ENCODE measurements around the gene FERMT1.
"Not testable (repeated sequence)": the region's sequence is repeated elsewhere in the genome, so short reads cannot be mapped to it uniquely, and the experiment has no call there.

FERMT1 gene

DNA sequence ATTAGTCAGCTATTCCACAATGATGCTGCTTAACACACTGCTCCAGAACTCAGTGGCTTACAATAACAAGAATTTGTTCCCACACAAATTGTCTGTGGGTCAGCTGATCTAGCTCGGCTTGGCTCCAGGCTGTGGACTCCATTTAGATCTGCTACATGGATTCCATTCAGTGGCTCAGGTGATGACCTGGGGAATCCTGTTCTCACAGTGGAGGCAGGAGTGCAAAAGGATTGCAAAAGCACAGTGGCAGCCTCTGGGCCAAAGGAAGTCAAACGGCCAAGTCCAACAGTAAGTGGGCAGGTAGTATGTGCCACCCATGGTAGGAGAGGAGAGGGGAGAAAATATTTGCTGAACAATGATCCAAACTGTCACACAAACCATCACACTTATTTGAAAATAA, 53.2 kb downstream of the FERMT1 start:
- DNase-seq (ENCODE audit: low read depth) = no peak

DNA sequence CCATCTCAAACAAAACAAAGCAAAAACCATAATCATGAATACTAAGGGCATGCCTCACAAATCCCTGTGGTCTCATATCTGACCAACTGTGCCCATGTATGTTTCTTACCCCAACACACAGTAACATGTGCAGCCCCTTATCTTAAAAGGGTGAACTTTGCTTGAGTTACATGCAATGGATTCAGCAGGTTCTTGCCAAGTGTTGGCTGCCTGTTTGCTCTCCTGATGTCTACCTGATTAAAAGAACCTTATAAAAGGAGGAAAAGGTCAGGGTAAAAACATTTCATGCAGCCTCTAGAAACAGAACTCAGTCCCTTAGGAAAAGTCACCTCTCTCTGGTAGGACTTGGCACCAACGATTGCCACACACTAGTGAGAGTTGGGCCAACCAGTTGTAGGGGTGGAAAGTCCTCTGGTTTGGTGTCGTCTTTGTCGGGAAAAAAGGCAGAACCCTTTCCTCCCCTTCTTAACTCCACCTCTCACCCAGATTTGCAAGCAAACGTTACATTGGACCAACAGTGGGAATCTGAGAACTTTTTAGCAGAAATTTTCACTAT, 55.0 kb downstream of the FERMT1 start:
- DNase-seq (ENCODE audit: low read depth) = no peak

DNA sequence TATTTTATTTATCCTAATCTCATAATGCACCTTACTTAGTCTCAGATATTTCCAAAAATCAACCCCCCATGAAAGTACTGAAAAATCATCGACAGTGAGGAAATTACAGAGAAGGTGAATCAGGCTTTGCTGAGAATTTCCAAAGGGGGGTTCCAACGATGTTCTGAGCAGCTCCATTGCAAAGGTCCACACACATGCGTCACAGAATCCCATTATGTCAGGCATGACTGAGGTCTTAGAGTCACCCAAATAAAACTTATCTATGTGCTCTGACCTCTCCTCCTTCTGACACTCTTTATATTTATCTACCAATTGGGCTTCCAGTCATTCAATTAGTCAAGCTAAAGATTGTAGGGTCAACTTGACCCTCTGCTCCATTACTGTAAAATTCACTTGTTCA, 56.2 kb downstream of the FERMT1 start:
- no peak for DNase-seq (ENCODE audit: low read depth)

DNA sequence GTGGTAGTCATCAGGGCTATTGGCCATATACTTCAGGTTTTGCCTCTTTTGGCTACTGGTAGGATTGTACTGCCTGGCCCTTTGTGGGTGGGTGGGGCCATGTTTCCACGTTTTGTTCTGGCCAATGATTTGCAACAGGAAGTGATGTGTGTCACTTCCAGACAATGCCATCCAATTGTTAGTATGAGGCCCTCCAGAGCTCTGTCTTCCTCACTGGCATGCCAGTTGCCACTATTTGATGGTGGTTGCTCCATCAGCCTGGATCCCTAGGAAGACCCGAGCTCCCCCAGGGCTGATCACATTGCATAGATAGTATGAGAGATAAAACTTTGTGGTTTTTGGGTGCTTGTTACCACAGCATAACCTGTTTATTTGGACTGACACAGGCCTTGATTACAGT, 61.3 kb downstream of the FERMT1 start:
- DNase-seq (ENCODE audit: low read depth) = no peak

DNA sequence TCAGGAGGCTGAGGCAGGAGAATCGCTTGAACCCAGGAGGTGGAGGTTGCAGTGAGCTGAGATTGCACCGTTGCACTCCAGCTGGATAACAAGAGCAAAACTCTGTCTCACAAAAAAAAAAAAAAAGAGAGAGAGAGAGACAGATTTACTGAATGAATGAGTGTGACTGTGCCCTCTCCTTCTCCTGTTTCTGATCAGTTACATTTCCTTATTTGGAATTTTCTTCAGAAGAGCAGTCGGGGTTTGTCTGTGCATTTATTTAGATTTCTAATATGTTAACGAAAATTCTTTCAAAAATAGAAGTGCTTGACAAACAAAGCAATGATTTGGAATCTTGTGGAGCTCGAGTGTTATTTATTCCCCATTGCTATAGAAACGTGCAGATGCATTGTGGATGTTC, 62.6 kb downstream of the FERMT1 start:
- DNase-seq (ENCODE audit: low read depth) = no peak

DNA sequence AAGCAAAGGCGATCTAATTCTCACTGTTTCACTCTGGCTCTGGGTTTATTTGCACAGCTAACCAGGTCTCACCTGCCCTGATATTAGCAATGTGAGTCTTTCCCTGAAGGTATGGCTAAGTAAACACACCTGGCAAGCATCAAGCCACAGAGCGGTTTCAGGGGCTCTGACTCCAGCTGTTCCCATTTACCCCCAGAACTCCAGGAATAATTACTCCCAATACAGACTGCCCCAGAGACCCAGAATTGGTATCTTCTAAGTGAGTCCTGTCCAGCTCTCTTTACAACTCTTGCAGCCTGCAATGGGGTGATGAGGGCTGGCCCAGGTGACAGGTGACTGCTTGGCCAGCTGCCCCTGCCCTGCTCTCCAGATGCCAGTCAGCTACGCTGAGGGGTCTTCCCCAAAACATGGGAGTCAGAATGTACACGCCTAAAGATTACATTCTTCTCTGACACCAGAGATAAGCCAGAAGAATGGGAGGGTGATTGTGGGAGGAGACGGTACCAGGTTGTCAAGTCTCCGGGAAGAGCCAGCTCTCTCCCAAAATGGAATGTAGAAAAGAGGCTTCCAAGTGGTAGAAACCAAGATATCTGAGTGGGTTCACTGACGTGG, 64.0 kb downstream of the FERMT1 start:
- DNase-seq (ENCODE audit: low read depth) = no peak

DNA sequence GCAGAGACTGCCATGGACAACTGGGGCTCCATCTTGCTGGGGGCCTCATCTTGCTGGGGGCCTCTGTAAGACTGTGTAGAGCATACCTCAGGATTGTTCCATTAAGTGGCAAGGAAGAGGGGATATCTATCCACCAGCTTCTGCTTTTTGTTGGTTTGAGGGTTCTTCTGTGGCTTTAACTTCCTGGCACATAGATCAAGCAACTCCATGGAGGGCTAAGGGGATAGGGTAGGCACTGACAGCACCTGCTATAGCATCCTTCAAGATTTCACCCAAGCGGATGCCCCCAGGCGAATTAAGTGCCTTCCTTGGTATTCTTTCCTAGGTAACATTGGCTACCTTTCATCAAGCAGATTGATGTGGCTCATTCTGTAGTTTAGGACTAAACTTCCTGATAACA, 65.1 kb downstream of the FERMT1 start:
- no peak for DNase-seq (ENCODE audit: low read depth)

DNA sequence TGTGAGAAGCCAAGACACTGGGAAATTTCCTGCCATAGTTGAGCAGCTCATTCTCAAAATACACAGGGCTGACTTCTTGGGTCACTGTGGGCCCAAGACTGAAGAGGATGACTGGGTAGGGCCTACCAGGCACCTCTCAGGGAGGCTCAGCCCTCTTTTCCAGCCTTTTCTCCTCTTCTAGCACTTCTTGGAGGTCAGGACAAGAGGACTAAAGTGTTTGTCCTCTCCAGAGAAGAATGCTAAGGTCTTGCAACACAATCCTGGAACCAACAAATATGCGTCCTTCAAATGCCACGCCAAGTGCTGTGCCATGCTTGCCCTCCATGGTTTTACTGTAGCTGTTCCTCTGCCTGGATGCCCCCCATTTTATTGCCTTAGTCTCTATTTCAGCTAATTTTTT, 65.7 kb downstream of the FERMT1 start:
- no peak for DNase-seq (ENCODE audit: low read depth)

DNA sequence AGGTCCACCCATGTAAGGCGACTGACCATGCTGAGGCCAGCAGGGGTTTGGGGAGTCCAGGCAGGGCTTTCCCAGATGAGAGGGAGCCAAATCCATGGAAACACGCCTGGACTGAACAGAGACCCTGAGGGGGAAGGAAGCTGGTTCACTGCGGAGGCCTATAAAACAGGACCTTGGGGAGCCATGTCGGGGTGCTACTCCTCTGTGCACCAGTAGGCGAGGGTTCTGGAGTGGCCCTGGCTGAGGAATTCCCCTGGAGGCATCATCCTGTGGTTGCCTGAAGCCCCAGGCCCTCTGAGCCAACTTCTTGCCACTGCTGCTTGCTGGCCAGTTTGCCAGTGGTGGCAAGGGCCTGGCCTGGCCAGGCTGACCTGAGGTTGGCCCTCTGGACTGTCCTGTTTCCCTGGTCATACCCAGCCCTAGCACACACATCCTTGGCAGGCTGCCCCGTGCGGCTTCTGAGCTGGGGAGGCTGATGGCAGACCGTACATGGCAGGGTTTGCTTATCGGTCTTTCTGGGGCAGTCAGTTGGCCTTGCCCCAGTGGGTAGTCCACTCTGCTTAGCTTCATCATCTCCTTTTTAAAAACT, 66.8 kb downstream of the FERMT1 start:
- DNase-seq (ENCODE audit: low read depth) = no peak

DNA sequence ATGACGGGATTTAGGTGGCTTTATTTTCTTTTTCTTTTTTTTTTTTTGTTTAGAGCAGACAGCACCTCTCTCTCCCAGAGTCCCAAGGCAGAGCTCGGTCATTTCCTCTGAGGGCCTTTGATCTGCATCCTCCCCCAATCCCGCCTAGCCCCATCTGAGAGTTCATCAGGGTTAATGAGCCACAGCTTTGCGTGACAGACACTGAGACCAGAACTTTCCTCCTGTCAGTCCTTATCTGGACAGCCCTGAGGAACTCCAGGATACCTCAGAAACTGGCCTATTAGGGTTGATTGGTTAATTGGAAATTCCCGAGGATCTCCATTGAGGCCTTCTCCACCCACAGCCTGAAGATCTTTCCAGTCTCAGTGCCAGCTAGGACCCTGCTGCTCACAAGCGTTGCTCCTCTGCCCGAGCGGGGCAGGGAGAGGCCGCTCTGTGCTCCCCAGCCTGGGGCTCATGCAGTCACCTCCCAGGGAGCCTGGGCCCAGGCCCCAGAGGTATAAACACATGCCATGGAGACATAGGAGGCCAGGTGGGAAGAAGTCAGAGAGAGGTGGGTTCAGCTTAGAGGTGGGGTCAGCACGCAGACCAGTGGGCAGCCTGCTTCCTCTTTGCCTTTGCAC, 67.6 kb downstream of the FERMT1 start:
- DNase-seq (ENCODE audit: low read depth) = no peak

DNA sequence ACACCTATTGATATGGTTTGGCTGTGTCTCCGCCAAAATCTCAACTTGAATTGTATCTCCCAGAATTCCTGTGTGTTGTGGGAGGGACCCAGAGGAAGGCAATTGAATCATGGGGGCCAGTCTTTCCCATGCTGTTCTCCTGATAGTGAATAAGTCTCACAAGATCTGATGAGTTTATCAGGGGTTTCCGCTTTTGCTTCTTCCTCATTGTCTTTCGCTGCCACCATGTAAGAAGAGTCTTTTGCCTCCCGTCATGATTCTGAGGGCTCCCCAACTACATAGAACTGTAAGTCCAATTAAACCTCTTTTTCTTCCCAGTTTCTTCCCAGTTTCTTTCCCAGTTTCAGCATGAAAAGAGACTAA, 68.2 kb downstream of the FERMT1 start:
- not testable (repeated sequence) for DNase-seq (ENCODE audit: low read depth)

DNA sequence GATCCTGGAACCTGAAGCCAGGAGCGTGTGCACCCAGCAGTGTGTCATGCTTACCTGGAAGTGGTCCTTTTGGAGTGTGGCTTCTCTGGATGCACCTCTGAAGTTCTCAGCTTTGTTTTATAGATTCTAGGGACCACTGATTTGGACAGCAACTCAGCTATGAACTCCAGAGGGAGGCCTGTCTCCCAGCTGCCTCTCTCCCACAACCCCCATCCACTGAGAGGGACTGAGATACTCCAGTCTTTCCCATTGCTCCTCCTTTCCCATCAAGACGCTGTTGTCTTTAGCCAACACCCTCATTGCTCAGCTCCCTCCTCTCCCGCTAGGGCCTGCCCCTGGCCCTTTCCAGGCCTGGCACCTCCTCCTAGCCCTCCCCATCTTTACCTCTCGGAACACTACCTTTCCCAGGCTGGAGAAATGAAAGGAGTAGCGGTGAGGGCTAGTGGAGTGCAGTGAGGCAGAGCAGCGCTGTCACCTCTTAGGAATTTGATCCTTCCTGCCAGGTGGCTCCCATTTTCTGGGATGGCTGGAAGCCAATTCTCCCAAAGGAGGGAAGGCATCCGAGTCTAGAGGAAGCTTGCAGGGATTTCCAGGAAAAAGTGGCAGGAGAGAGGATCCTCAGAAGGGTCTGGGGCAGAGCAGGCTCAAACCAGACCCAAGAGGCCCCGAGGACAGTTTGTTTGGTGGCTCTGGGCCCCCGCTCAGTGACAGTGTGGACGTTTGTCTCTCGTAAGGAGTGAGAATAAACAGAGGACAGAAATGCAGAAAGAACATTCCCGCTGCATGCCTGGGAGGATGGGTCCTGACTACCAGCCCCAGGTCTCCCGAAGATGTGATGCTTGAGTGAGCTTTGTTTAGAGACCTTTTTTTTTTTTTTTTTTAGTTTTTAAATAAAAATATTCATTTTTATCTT, 68.8 kb downstream of the FERMT1 start, which contains the start of gene LRRN4:
Gene LRRN4, minus strand, starts transcription at position 285 of the 913 bp plus-strand sequence. CDS start 1,261 bp downstream, outside the sequence.
- no peak for DNase-seq (ENCODE audit: low read depth)

DNA sequence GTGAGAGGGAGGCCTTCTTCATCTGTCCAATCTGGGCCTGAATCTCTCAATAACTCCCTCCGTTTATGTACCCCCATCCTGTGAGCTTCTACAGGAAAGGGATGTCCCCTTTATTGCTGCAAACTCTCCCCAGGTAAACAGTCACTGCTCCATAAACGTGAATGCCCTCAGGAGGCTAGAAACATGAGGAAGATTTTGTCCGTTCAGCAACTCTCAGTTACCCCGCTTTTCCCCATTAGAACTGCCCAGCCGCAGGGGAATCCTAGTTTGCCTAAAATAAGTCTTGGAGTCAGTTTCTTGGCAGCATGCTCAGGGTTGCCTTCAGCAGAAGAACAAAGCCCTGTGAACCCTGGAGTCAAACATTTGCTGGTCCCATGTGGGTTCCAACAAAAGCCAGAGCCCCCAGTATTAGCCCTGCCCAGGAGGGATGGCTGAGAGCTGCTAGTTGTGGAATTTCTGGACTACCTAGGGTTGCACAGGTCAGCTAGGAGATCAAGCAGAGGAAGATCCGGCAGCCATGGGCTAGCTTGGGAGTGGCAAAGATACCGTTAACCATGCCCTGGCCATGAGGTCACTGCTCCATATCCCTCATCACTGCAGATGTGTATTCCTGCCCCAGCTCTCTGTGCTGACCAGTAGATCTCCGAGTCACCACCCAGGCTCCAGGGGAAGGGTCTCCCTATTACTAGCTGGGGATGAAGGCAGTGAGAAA, 69.6 kb downstream of the FERMT1 start:
- no peak for DNase-seq (ENCODE audit: low read depth)

DNA sequence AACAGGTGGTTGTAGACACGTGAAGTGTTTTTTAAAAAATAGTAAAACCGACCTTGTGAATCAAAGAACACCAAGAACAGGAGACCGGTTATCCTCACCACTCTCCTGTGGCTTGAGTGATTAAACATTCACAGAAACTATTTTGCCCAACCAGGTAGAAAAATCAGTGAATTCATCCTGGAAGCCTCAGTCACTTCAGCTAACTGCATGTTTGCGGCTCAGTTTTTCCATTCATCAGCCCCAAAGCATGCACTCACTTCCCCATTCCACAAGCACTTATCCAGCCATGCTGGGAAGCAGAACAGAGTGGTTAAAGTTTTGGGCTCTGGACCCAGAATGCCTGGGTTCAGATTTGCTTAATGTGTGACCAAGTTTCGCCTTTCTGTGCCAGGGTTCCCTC, 71.3 kb downstream of the FERMT1 start:
- peak; percentile 37 for DNase-seq (ENCODE audit: low read depth)

DNA sequence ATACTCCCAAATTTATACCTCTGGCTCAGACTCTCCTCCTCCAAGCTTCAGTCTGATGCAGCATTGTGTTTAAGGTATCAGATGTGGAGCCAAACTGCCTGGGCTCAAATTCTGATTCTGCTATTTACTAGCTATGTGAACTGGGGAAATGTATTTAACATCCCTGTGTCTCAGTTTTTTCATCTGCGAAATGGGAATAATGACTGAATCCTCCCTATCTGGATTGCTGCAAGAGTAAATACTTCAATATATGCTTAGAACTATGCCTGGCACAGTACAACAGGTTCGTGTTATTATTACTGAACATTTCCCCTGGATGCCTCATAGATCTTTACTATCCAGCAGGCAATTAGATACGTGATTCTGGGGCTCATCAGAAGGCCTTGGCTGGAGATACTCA, 74.4 kb downstream of the FERMT1 start:
- no peak for DNase-seq (ENCODE audit: low read depth)

DNA sequence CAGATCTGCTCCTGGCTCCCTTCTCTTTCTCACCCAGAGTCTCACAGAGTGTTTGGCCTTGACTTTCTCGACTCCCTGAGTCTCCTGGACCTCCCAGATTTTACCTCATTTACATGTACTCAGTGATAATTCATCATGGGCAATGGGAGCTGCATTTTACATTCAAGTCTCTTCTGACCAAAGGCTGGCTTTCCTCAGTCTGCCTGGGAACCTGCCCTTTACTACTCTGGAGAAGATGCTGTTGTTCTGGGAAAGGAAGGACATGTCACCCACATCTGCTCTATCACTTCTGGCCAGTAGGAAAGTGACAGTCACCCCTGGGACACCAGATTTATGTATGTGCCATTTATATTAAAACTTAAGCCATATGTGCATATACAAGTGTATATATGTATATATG, 76.4 kb downstream of the FERMT1 start:
- DNase-seq (ENCODE audit: low read depth) = no peak

DNA sequence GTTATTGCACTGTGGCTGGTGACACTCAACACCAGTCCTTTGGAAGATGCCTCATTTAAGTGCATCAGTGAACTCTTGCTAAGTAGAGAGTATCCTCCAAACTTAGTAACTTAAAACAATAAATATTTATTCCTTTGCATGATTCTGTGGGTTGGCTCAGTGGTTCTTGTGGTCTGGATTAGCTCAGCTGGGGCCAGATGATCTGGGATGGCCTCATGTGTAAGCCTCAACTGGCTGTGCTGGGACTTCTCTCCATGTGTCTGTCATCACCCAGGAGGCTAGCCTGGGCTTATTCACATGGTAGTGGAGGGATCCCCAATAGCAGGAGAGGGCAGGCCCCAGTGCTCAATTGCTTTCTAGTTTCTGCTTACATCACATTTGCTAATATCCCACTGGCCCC, 77.3 kb downstream of the FERMT1 start:
- peak; percentile 14 for DNase-seq (ENCODE audit: low read depth)

DNA sequence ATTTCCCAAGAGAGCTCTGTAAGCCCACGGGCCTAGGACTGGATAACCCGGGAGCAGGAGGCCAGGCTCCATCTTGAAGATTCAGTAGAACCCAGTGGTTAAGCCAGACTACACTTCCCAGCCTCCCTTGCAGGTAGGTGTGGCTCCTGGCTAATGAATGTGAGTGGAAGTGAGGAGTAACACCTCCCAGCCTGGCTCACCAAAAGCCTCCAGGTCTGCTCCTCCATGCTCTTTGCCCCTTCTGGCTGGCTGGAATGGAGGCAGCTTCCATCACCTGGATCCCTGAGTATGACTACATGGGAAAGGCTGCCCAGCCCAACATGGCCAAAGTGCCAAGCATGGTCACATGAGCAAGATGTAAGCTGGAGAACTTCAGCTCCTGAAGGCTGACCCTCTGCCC, 78.7 kb downstream of the FERMT1 start:
- DNase-seq (ENCODE audit: low read depth) = no peak

DNA sequence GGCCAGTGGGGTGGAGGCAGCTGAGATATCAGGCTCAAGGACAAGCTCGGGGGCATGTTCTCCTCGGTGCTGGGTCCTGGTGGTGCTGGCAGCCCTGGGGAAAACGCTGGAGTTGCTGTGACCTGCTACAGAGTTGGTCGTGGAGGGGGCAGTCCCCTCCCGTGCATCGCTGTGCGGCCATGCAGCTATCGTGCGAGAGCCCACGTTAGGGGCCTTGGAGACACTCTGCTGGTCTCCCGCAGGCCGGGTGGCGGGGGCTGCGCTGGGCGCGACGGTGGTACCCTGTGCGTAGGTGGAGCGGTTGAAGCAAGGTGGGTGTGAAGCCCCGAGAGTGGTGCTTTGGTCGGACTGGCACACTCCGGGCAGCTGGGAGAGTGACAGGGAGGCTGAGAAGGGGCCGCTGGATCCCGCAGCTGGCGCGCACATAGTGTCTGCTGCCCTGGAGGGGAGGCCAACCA, 81.0 kb downstream of the FERMT1 start:
- no peak for DNase-seq (ENCODE audit: low read depth)

DNA sequence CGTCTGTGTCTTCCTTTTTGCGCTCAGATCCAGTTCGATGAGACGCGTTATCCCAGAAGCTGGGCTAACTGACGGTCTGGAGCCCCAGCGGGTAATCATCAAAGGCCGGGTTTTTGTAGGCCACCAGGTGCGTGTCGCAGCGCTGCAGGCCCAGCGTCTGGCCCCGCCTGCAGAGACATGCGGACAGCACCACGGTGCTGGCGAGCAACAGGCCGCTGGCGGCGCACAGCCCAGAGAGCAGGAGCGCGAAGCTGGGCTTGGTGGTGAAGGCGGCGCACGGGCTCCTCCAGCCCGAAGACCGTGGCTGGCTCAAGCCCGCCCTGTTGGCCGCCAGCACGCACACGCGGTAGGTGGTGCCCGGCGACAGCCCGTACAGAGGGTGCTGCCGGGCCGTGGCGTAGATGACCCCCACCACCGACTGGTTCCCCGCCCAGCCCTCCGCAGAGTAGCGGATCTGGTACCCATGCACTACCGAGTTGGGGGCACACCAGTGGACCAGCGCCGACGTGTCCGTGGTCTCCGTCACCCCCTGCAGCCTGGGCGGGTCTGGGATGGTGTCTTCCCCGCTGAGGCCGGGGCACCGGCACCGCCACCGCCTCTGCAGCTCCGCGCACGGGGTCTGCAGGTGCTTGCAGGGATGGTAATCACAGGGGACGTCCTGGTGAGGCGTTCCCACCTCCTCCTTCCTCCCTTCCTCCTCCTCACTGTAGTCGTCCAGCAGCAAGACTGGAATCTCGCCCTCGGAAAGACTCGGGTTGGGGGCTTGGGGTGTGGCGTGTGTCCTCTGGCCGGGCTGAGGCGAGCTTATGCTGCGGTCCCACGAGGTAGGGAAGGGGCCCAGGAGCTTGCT, 81.6 kb downstream of the FERMT1 start:
- DNase-seq (ENCODE audit: low read depth) = no peak

DNA sequence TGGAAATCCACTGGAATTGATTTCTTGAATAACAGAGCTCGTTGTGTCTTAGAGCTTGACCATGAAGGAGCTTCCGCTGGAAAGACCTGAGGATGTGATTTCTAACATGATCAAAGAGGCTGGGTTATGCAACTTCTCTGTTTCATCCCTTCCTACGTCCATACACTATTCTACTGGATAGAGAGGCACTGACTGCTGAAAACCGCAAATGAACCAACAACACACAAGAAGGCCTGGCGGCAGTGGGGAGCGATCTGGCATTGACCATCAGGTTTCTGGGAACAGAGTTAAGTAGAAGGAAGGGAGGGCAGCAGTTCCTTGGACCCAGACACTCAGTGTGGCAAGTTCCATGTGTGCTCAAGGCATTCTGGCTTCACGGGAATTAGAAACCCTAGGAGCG, 82.3 kb downstream of the FERMT1 start:
- no peak for DNase-seq (ENCODE audit: low read depth)

Measured in GM04503 (cell line).